ENCODE data around the gene OR6Y1. TPM values are rescaled to one million over a fixed set of nuclear protein-coding genes. Genes with fewer than 3 reads are reported as not detected.

The OR6Y1 gene
- polyA plus RNA-seq (2011; rRNA removed) (not detected in 2 replicates), polyA plus RNA-seq (2017; fragmentation: RNase III; extraction: RNeasy Plus Mini Kit Qiagen cat#74134 plus additional on column Dnase treatment) (not detected in 3 replicates), polyA minus RNA-seq (2011; rRNA and poly(A)+ RNA removed) (not detected in 2 replicates)
- polyA plus RNA-seq (2012; cell fraction: cytosol; rRNA removed): not detected in 2 replicates
- polyA plus RNA-seq (2012; cell fraction: nucleus; rRNA removed): not detected in 2 replicates

- FAIRE-seq (no peak), DNase-seq (ENCODE audit: low read depth in 1 of 2, low spot score in 1 of 2) (no peak), ATAC-seq (no peak)
- ChIA-PET POLR2A (no interaction called here), CTCF (no interaction called here)
- H3K4me2 ChIP-seq: no peak within 1 kb of the TSS
- H3K4me1 ChIP-seq: no peaks in the 10 kb centered on the region
- TF ChIP-seq RFX5 (IDR thresholded peaks at IDR 0.05) (no peak), EP300 (IDR thresholded peaks at IDR 0.05) (no peak), BHLHE40 (IDR thresholded peaks at IDR 0.05; ENCODE audit: low read depth, low read length) (no peak), FOSB (CRISPR knock-in tag; IDR thresholded peaks at IDR 0.05) (no peak), CTCF (IDR thresholded peaks at IDR 0.05) (no peak), SREBF2 (IDR thresholded peaks at IDR 0.05) (no peak), HMGXB4 (CRISPR knock-in tag; IDR thresholded peaks at IDR 0.05; ENCODE audit: borderline replicate concordance) (no peak), GATA3 (IDR thresholded peaks at IDR 0.05; ENCODE audit: borderline replicate concordance) (no peak), ZFP36 (IDR thresholded peaks at IDR 0.05; ENCODE audit: borderline replicate concordance, partially characterized antibody) (no peak), USF2 (IDR thresholded peaks at IDR 0.05) (no peak), JUNB (IDR thresholded peaks at IDR 0.05) (no peak), HOXA7 (CRISPR knock-in tag; IDR thresholded peaks at IDR 0.05) (no peak), CHD2 (IDR thresholded peaks at IDR 0.05; ENCODE audit: low read length, partially characterized antibody) (no peak), NPAS2 (CRISPR knock-in tag; IDR thresholded peaks at IDR 0.05; ENCODE audit: borderline replicate concordance) (no peak), NR3C1 (IDR thresholded peaks at IDR 0.05) (no peak), HES2 (IDR thresholded peaks at IDR 0.05) (no peak), KDM1A (IDR thresholded peaks at IDR 0.05; ENCODE audit: low read depth) (no peak), ZC3H11A (IDR thresholded peaks at IDR 0.05) (no peak), HOXB5 (CRISPR knock-in tag; IDR thresholded peaks at IDR 0.05) (no peak), ATOH8 (CRISPR knock-in tag; IDR thresholded peaks at IDR 0.05; ENCODE audit: low read depth) (no peak)
- WGBS (ENCODE audit: missing lambda C conversion rate): 13% methylated on average over 3 of the region's 3 CpGs
- no peak within 1 kb of the TSS for H3K27ac ChIP-seq
- no peak within 1 kb of the TSS for H3K4me3 ChIP-seq
- H3K9me3 ChIP-seq: no peaks in the 10 kb centered on the region
Observed at GRCh38 chr1:158554352-158554751, at the start of gene OR6Y1. TSS of gene OR6Y1 (minus strand) at chr1:158554405. CDS start at chr1:158548105, 6,300 bp downstream.

GRCh38 chr1:158600735-158601134, 46.5 kb upstream of the OR6Y1 start:
- Histone ChIP-seq H3K27ac (no peak overlapping the region), H3K9me3 (no peaks in the 10 kb centered on the region), H3K4me1 (no peaks in the 10 kb centered on the region), H3K4me2 (no peak overlapping the region), H3K4me3 (no peak overlapping the region)
- FAIRE-seq: no peak
- WGBS (ENCODE audit: missing lambda C conversion rate): 13% methylated on average over 2 of the region's 2 CpGs
- TF ChIP-seq CTCF (IDR thresholded peaks at IDR 0.05): no peak
- POLR2A ChIA-PET: no interaction called here
- ATAC-seq: no peak
- DNase-seq (ENCODE audit: low read depth in 1 of 2, low spot score in 1 of 2): no peak
- CTCF ChIA-PET: no interaction called here
